Measurements from ENCODE around the gene DLX1.

GRCh38 chr2:172065111-172065510 is 20.2 kb upstream of the DLX1 start:
- TF ChIP-seq CTCF (IDR thresholded peaks at IDR 0.05) (no peak), POLR2A (IDR thresholded peaks at IDR 0.05) (no peak)
